ENCODE data around the gene CFAP52. TPM values are rescaled to one million over a fixed set of nuclear protein-coding genes. Genes with fewer than 3 reads are reported as not detected.

Gene CFAP52
- total RNA-seq, 1 experiment from 2014 or later, result 0.47 TPM

GRCh38 chr17:9645851-9646545 is 69.6 kb downstream of the CFAP52 start:
- peak overlapping the region; percentile 95 for H3K9ac ChIP-seq (ENCODE audit: low read length)
- ATAC-seq (peak; percentile 43), DNase-seq (peak; percentile 51)
- H3K79me2 ChIP-seq (ENCODE audit: low read length), result peaks cover 57% of the 10 kb centered on the region
- no peaks in the 10 kb centered on the region for H3K36me3 ChIP-seq (ENCODE audit: low read depth, low read length)
- H2AFZ ChIP-seq (ENCODE audit: low read length), result peak overlapping the region; percentile 85
- peaks cover 17% of the 10 kb centered on the region; the same call in 1 of the 2 replicates for H3K4me1 ChIP-seq (ENCODE audit: insufficient read depth, low read length)
- POLR2A ChIA-PET (ENCODE audit: unreplicated experiment), result interaction anchor here (0.6 kb wide), 1 partner anchor 19 kb away, joined by 4 read pairs; no protein-coding TSS in a partner anchor
- TF ChIP-seq EZH2 (IDR thresholded peaks at IDR 0.05; ENCODE audit: low read length, unreplicated experiment) (no peak), CTCF (conservative IDR thresholded peaks at IDR 0.05; ENCODE audit: low read depth, low read length) (peak; percentile 42; the same call in 1 of the 2 replicates), EZH2phosphoT487 (IDR thresholded peaks at IDR 0.05; ENCODE audit: borderline replicate concordance, low read length) (no peak)
- intact Hi-C loops (cut with micrococcal nuclease), result loop anchor here (2.0 to 10.0 kb wide), 3 partner anchors 31 to 79 kb away; partner anchors contain the start of gene CFAP52
- no peaks in the 10 kb centered on the region for H3K9me2 ChIP-seq (replicated peaks; ENCODE audit: low read length)
- H4K20me1 ChIP-seq (ENCODE audit: low read length), result no peaks in the 10 kb centered on the region
- H3K27ac ChIP-seq (ENCODE audit: low read length), result peak overlapping the region; percentile 37; the same call in 1 of the 2 replicates
- H3K9me3 ChIP-seq (ENCODE audit: low read length), result no peaks in the 10 kb centered on the region
- peak overlapping the region; percentile 86 for H3K4me2 ChIP-seq (ENCODE audit: low read length)
- CTCF ChIA-PET, result interaction anchor here (0.7 kb wide), 2 partner anchors 17 to 36 kb away, joined by 3 to 4 read pairs; no protein-coding TSS in a partner anchor
- BruUV-seq (replicated peaks), result no TSS peak
- H3F3A ChIP-seq (ENCODE audit: low read length, unreplicated experiment), result no peaks in the 10 kb centered on the region
- H3K27me3 ChIP-seq (ENCODE audit: low read length), result no peaks in the 10 kb centered on the region
- H3K4me3 ChIP-seq (ENCODE audit: low read length), result peak overlapping the region; percentile 77

- H3K4me1 ChIP-seq (ENCODE audit: insufficient read depth, low read length), result peaks cover 17% of the 10 kb centered on the region; the same call in 1 of the 2 replicates
- peak overlapping the region; percentile 95 for H3K9ac ChIP-seq (ENCODE audit: low read length)
- H3K9me2 ChIP-seq (replicated peaks; ENCODE audit: low read length), result no peaks in the 10 kb centered on the region
- H3K27ac ChIP-seq (ENCODE audit: low read length), result peak overlapping the region; percentile 37; the same call in 1 of the 2 replicates
- peak overlapping the region; percentile 86 for H3K4me2 ChIP-seq (ENCODE audit: low read length)
- H3K4me3 ChIP-seq (ENCODE audit: low read length), result peak overlapping the region; percentile 77
- H3F3A ChIP-seq (ENCODE audit: low read length, unreplicated experiment), result no peaks in the 10 kb centered on the region
- TF ChIP-seq CTCF (conservative IDR thresholded peaks at IDR 0.05; ENCODE audit: low read depth, low read length) (no peak), EZH2phosphoT487 (IDR thresholded peaks at IDR 0.05; ENCODE audit: borderline replicate concordance, low read length) (no peak), EZH2 (IDR thresholded peaks at IDR 0.05; ENCODE audit: low read length, unreplicated experiment) (no peak)
- H3K79me2 ChIP-seq (ENCODE audit: low read length), result peaks cover 63% of the 10 kb centered on the region
- intact Hi-C loops (cut with micrococcal nuclease), result loop anchor here (10.0 kb wide), 1 partner anchor 78 kb away; no protein-coding TSS in a partner anchor
- DNase-seq, result no peak
- TSS peak; percentile 53 for BruUV-seq (replicated peaks)
- ChIA-PET CTCF (interaction anchor here (0.6 to 0.7 kb wide), 2 partner anchors 17 to 94 kb away, joined by 4 to 10 read pairs; no protein-coding TSS in a partner anchor), POLR2A (ENCODE audit: unreplicated experiment) (no interaction called here)
- no peaks in the 10 kb centered on the region for H4K20me1 ChIP-seq (ENCODE audit: low read length)
- no peak for ATAC-seq
- H3K36me3 ChIP-seq (ENCODE audit: low read depth, low read length), result no peaks in the 10 kb centered on the region
- no peaks in the 10 kb centered on the region for H3K27me3 ChIP-seq (ENCODE audit: low read length)
- H3K9me3 ChIP-seq (ENCODE audit: low read length), result no peaks in the 10 kb centered on the region
- H2AFZ ChIP-seq (ENCODE audit: low read length), result peak overlapping the region; percentile 85; the same call in 1 of the 2 replicates
Observed at GRCh38 chr17:9646546-9646885, 70.1 kb downstream of the CFAP52 start.
